KMS-11 (cell line): ENCODE measurements around the gene SLC37A1.

Experiments
- H2AFZ ChIP-seq: fragments of 200-600 bp; sonication (generic); 2 replicates; pipeline ENCODE4 v1.6.1; 2016; ENCODE audit warnings: antibody characterized with exemption, mixed run types, low read depth
- H3K27ac ChIP-seq: fragments of 200-600 bp; sonication (generic); 2 replicates; pipeline ENCODE4 v1.6.1; 2016; ENCODE audit warnings: mild to moderate bottlenecking, mixed run types
- H3K27me3 ChIP-seq: fragments of 200-600 bp; sonication (generic); 2 replicates; pipeline ENCODE4 v1.6.1; 2017; ENCODE audit warnings: mild to moderate bottlenecking, low read depth, mixed run types, moderate library complexity; ENCODE audit not compliant: insufficient read depth
- H3K36me3 ChIP-seq: fragments of 200-600 bp; sonication (generic); 2 replicates; pipeline ENCODE4 v1.6.1; 2017; ENCODE audit warnings: mild to moderate bottlenecking, mixed run types; ENCODE audit not compliant: insufficient read depth
- H3K4me1 ChIP-seq: fragments of 200-600 bp; sonication (generic); 2 replicates; pipeline ENCODE4 v1.6.1; 2016; ENCODE audit warnings: mild to moderate bottlenecking, low read depth, mixed run types; ENCODE audit not compliant: poor library complexity, severe bottlenecking
- H3K4me2 ChIP-seq: fragments of 200-600 bp; sonication (generic); 2 replicates; pipeline ENCODE4 v1.7.0; 2016; ENCODE audit warnings: mild to moderate bottlenecking, mixed run types
- H3K4me3 ChIP-seq: fragments of 200-600 bp; sonication (generic); IDR thresholded peaks from 2 replicates; pipeline ENCODE4 v1.6.1; 2017; ENCODE audit warnings: low read depth, low read length, mixed read lengths; ENCODE audit not compliant: insufficient read depth
- H3K79me2 ChIP-seq: fragments of 200-600 bp; sonication (generic); 2 replicates; pipeline ENCODE4 v1.6.1; 2016; ENCODE audit warnings: low read depth, mixed run types; ENCODE audit not compliant: insufficient read depth
- H3K9ac ChIP-seq: fragments of 200-600 bp; sonication (generic); 2 replicates; pipeline ENCODE4 v1.6.1; 2016; ENCODE audit warnings: mild to moderate bottlenecking, mixed run types
- H4K20me1 ChIP-seq: fragments of 200-600 bp; sonication (generic); 2 replicates; pipeline ENCODE4 v1.6.1; 2016; ENCODE audit warnings: mild to moderate bottlenecking, mixed run types; ENCODE audit not compliant: insufficient read depth
- TF ChIP-seq, protein P1 (sequence below): fragments of 200-600 bp; sonication (generic); conservative IDR thresholded peaks from 2 replicates; pipeline ENCODE4 v1.6.1; 2017; ENCODE audit warnings: low read depth, mild to moderate bottlenecking, antibody characterized with exemption, low read length, moderate library complexity, mixed read lengths

Gene SLC37A1

GRCh38 chr21:42609811-42610210 is 96.2 kb downstream of the SLC37A1 start:
- H4K20me1 ChIP-seq = no peaks in the 10 kb centered on the region
- no peak overlapping the region for H2AFZ ChIP-seq
- H3K9ac ChIP-seq = no peak overlapping the region
- no peak overlapping the region for H3K27ac ChIP-seq
- TF ChIP-seq, protein P1, sequence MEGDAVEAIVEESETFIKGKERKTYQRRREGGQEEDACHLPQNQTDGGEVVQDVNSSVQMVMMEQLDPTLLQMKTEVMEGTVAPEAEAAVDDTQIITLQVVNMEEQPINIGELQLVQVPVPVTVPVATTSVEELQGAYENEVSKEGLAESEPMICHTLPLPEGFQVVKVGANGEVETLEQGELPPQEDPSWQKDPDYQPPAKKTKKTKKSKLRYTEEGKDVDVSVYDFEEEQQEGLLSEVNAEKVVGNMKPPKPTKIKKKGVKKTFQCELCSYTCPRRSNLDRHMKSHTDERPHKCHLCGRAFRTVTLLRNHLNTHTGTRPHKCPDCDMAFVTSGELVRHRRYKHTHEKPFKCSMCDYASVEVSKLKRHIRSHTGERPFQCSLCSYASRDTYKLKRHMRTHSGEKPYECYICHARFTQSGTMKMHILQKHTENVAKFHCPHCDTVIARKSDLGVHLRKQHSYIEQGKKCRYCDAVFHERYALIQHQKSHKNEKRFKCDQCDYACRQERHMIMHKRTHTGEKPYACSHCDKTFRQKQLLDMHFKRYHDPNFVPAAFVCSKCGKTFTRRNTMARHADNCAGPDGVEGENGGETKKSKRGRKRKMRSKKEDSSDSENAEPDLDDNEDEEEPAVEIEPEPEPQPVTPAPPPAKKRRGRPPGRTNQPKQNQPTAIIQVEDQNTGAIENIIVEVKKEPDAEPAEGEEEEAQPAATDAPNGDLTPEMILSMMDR = no peak
- no peak overlapping the region for H3K4me3 ChIP-seq
- no peak overlapping the region for H3K4me2 ChIP-seq
- peaks cover 13% of the 10 kb centered on the region; the same call in 1 of the 2 replicates for H3K27me3 ChIP-seq
- no peaks in the 10 kb centered on the region for H3K36me3 ChIP-seq
- H3K79me2 ChIP-seq = no peaks in the 10 kb centered on the region
- H3K4me1 ChIP-seq = no peaks in the 10 kb centered on the region

DNA sequence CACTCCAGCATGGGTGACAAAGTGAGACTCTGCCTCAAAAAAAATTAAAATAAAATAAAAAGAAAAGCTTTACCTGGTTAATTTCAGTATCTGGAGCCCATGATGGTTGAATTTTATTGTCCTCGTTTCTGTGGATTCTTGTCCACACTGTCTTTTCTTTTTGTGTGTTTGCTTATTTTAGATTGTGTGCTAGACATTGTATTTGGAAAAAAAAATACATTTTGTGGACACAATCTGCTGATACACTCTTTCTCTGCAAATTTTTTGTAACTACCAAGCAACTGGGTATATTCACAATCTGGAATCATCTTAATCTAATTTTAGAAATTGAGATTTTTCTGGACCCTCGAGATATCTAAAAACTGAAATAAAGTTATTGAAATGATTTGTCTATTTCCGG is 98.2 kb downstream of the SLC37A1 start:
- no peak overlapping the region for H3K4me3 ChIP-seq
- no peaks in the 10 kb centered on the region for H4K20me1 ChIP-seq
- H3K79me2 ChIP-seq = no peaks in the 10 kb centered on the region
- no peaks in the 10 kb centered on the region for H3K36me3 ChIP-seq
- no peak overlapping the region for H3K4me2 ChIP-seq
- no peaks in the 10 kb centered on the region; the same call in 1 of the 2 replicates for H3K27me3 ChIP-seq
- H2AFZ ChIP-seq = no peak overlapping the region
- no peaks in the 10 kb centered on the region for H3K4me1 ChIP-seq
- TF ChIP-seq, protein P1 = no peak
- H3K9ac ChIP-seq = no peak overlapping the region
- no peak overlapping the region for H3K27ac ChIP-seq

- TF ChIP-seq, protein P1 = no peak
- H3K36me3 ChIP-seq = no peaks in the 10 kb centered on the region
- H4K20me1 ChIP-seq = no peaks in the 10 kb centered on the region
- no peak overlapping the region for H3K4me3 ChIP-seq
- H3K4me1 ChIP-seq = no peaks in the 10 kb centered on the region
- peaks cover 4% of the 10 kb centered on the region; the same call in 1 of the 2 replicates for H3K27me3 ChIP-seq
- no peaks in the 10 kb centered on the region for H3K79me2 ChIP-seq
- no peak overlapping the region for H3K27ac ChIP-seq
- no peak overlapping the region for H2AFZ ChIP-seq
- H3K4me2 ChIP-seq = no peak overlapping the region
- no peak overlapping the region for H3K9ac ChIP-seq
These were observed 98.7 kb downstream of the SLC37A1 start for GRCh38 chr21:42612390-42612789.

GRCh38 chr21:42613756-42614155 is 100.1 kb downstream of the SLC37A1 start:
- no peak overlapping the region for H2AFZ ChIP-seq
- H4K20me1 ChIP-seq = no peaks in the 10 kb centered on the region
- no peak overlapping the region for H3K4me2 ChIP-seq
- TF ChIP-seq, protein P1 = no peak
- H3K9ac ChIP-seq = no peak overlapping the region
- H3K36me3 ChIP-seq = no peaks in the 10 kb centered on the region
- H3K4me1 ChIP-seq = no peaks in the 10 kb centered on the region
- no peak overlapping the region for H3K27ac ChIP-seq
- H3K27me3 ChIP-seq = peaks cover 18% of the 10 kb centered on the region; the same call in 1 of the 2 replicates
- no peak overlapping the region for H3K4me3 ChIP-seq
- H3K79me2 ChIP-seq = no peaks in the 10 kb centered on the region
